H1 (cell line): Measurements from ENCODE around the gene ENTPD2. TPM values are rescaled to one million over a fixed set of nuclear protein-coding genes. Genes with fewer than 3 reads are reported as not detected.

Experiments
- CHD2 ChIP-seq: IDR thresholded peaks from 2 replicates; pipeline ENCODE4 v1.6.1; 2012; ENCODE audit warnings: low read length, improper control_type of control experiment
- EGR1 ChIP-seq: IDR thresholded peaks from 2 replicates; pipeline ENCODE4 v1.6.1; 2011; ENCODE audit warnings: low read depth, low read length, borderline replicate concordance
- EP300 ChIP-seq, 2 experiments: IDR thresholded peaks; 1 replicate in 1 of 2; 2 replicates in 1 of 2; pipeline ENCODE4 v1.6.1; 2011 to 2012; ENCODE audit warnings: low read depth in 2 of 2, low read length in 2 of 2, mild to moderate bottlenecking in 2 of 2, borderline replicate concordance in 1 of 2, inconsistent platforms in 1 of 2, moderate library complexity in 1 of 2
- EZH2 ChIP-seq: fragments of 200-600 bp; sonication (generic); IDR thresholded peaks from 2 replicates; pipeline ENCODE4 v1.7.1; 2012; ENCODE audit warnings: low read depth, mild to moderate bottlenecking, moderate library complexity, low read length, inconsistent platforms; ENCODE audit not compliant: severe bottlenecking
- GABPA ChIP-seq: IDR thresholded peaks from 2 replicates; pipeline ENCODE4 v1.6.1; 2011; ENCODE audit warnings: mild to moderate bottlenecking, low read length, moderate library complexity, borderline replicate concordance; ENCODE audit not compliant: insufficient read depth
- HDAC6 ChIP-seq: IDR thresholded peaks from one replicate; pipeline ENCODE4 v1.7.1; 2012; ENCODE audit warnings: low read depth, mild to moderate bottlenecking, inconsistent platforms, low read length, moderate library complexity
- KDM4A ChIP-seq: IDR thresholded peaks from one replicate; pipeline ENCODE4 v1.7.1; 2012; ENCODE audit warnings: low read depth, mild to moderate bottlenecking, moderate library complexity, low read length, inconsistent platforms; ENCODE audit not compliant: severe bottlenecking
- POLR2A ChIP-seq, 2 experiments: IDR thresholded peaks; 1 replicate in 1 of 2; 2 replicates in 1 of 2; pipeline ENCODE4 v1.6.1; 2011; ENCODE audit warnings: low read depth in 2 of 2, low read length in 2 of 2, mild to moderate bottlenecking in 2 of 2; ENCODE audit errors: control extremely low read depth in 1 of 2
- POU5F1 ChIP-seq: IDR thresholded peaks from 2 replicates; pipeline ENCODE4 v1.6.1; 2011; ENCODE audit warnings: low read depth, mild to moderate bottlenecking, low read length, moderate library complexity
- RBBP5 ChIP-seq: IDR thresholded peaks from 2 replicates; pipeline ENCODE4 v1.7.1; 2012; ENCODE audit warnings: low read depth, mild to moderate bottlenecking, inconsistent platforms, low read length, moderate library complexity, borderline replicate concordance
- RNF2 ChIP-seq: fragments of 200-900, 300-1000 bp; sonication (generic); IDR thresholded peaks from 2 replicates; pipeline ENCODE4 v1.7.1; 2016; ENCODE audit warnings: borderline replicate concordance, low read depth, mild to moderate bottlenecking, antibody characterized with exemption, low read length; ENCODE audit not compliant: poor library complexity, severe bottlenecking; ENCODE audit errors: missing control alignments
- SP1 ChIP-seq: IDR thresholded peaks from 2 replicates; pipeline ENCODE4 v1.6.1; 2011; ENCODE audit warnings: low read depth, low read length
- SRF ChIP-seq: IDR thresholded peaks from 2 replicates; pipeline ENCODE4 v1.6.1; 2011; ENCODE audit warnings: mild to moderate bottlenecking, low read depth, low read length, moderate library complexity
- SUZ12 ChIP-seq: fragments of 200-600 bp; sonication (generic); IDR thresholded peaks from 2 replicates; pipeline ENCODE4 v1.6.1; 2012; ENCODE audit warnings: mild to moderate bottlenecking, inconsistent platforms, low read length, moderate library complexity, mixed read lengths
- ZNF274 ChIP-seq: IDR thresholded peaks from 2 replicates; pipeline ENCODE4 v1.7.0; 2012; ENCODE audit warnings: low read length, borderline replicate concordance; ENCODE audit errors: extremely low read depth
- polyA plus RNA-seq, 7 experiments: library from polyadenylated mRNA; depleted of rRNA in 3 of 7; stranded (reverse) in 5 of 7; unstranded in 2 of 7; fragments of >200 nt in 5 of 7; fragments of 200-250 nt in 2 of 7; gene quantifications; 1 replicate in 5 of 7; 2 replicates in 1 of 7; 4 replicates in 1 of 7; pipeline versions ENCODE4 v1.2.1 to v1.2.3, GENCODE V29; 2011 to 2013; ENCODE audit warnings: missing spikeins in 2 of 7, mixed read lengths in 2 of 7
- total RNA-seq: library from RNA; stranded (reverse); fragmentation: NEBNext Ultra II Directional; extraction: Animal tissue kit (Norgen Biotek cat#: 25700); gene quantifications from 2 replicates; pipeline ENCODE4 v1.2.1, GENCODE V29; 2021
- TF ChIP-seq, protein P1 (sequence below): IDR thresholded peaks from 2 replicates; pipeline ENCODE4 v1.6.1; 2011; ENCODE audit warnings: low read depth, mild to moderate bottlenecking, low read length; ENCODE audit not compliant: insufficient read depth

ENTPD2 gene
- total and polyA plus RNA-seq, 2 of the 8 experiments (the other 6 are each of a cell fraction or from before 2014, with no cell fraction given), result 0.65 to 3.8 TPM

DNA sequence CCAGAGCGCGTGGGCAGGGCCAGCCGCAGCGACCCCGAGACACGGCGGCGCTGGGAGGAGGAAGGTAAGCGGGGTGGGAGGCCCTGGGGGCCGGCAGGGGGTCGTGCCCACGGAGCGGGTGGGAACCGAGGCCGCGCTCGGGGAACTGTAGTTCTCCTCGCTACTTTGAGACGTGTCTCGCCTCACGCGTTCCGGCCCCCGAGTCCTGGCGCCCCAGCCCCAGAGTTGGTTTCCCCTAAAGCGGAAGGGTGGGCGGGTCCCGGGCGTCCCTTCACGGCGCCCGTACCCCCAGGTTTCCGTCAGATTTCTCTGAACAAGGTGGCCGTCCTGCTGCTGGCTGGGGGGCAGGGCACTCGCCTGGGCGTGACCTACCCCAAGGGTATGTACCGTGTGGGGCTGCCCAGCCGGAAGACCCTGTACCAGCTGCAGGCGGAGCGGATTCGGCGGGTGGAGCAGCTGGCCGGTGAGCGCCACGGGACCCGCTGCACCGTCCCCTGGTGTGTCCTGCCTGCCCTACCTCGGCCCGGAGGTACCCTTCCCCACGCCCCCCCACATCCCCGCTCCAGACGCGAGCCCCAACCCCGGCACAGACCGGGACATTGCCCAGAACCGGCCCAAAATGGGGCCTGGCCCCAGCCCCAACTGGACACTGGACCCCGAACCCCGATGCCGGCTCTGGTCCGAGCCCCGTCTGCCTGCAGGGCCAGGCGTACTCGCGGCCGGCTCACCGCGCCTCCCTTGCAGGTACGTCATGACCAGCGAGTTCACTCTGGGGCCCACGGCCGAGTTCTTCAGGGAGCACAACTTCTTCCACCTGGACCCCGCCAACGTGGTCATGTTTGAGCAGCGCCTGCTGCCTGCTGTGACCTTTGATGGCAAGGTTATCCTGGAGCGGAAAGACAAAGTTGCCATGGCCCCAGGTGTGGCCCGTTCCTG is 24.2 kb upstream of the ENTPD2 start (continued):
- TF ChIP-seq EP300 (IDR thresholded peaks at IDR 0.05; ENCODE audit: borderline replicate concordance in 1 of 2, low read depth in 2 of 2, low read length in 2 of 2), result no peak
- peak; percentile 51 for TF ChIP-seq RNF2
- TF ChIP-seq, protein P1, sequence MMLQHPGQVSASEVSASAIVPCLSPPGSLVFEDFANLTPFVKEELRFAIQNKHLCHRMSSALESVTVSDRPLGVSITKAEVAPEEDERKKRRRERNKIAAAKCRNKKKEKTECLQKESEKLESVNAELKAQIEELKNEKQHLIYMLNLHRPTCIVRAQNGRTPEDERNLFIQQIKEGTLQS, result no peak
- no peak for TF ChIP-seq SP1
- no peak for TF ChIP-seq EGR1
- TF ChIP-seq ZNF274, result no peak
- TF ChIP-seq POLR2A (IDR thresholded peaks at IDR 0.05; ENCODE audit: control extremely low read depth in 1 of 2, low read depth in 2 of 2, low read length in 2 of 2), result no peak
- TF ChIP-seq GABPA, result no peak
- TF ChIP-seq POU5F1, result no peak
- no peak for TF ChIP-seq HDAC6
- no peak for TF ChIP-seq KDM4A
- no peak for TF ChIP-seq RBBP5
- TF ChIP-seq SUZ12, result peak; percentile 87
- no peak for TF ChIP-seq CHD2
- TF ChIP-seq EZH2, result peak; percentile 90
- TF ChIP-seq SRF, result no peak
- TF ChIP-seq, all 59 proteins: peak for 3
